ENCODE measurements around the gene ERF.

GRCh38 chr19:42269478-42270345 is 14.8 kb upstream of the ERF start:
- TF ChIP-seq CTCF (IDR thresholded peaks at IDR 0.05 in 8 of 11, conservative IDR thresholded peaks at IDR 0.05 in 3 of 11) (no peak), POLR2A (IDR thresholded peaks at IDR 0.05) (no peak), POLR2AphosphoS5 (IDR thresholded peaks at IDR 0.05) (no peak)

Measured in spleen (tissue), 7 donors.